ENCODE measurements around the gene SPTBN5.

DNA sequence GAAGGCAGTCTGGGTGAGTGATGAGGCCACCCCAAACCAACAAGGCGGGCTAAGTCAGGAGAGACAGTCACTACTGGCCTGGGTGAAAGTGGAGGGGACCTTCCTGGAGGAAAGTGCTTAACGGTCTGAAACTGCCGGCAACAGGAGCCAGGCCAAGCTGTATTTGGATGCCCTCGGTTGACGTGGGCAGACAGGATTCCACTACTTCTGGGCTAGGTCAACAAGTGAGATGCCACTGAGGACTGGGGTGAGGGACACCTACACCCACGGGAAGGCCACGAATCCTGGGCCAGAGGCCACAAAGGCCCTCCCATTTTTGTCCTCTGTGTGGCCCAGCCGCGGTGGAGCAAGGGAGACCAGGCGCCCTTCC is 12.3 kb downstream of the SPTBN5 start:
- TF ChIP-seq CTCF (conservative IDR thresholded peaks at IDR 0.05; ENCODE audit: low read length) (no peak), EZH2phosphoT487 (IDR thresholded peaks at IDR 0.05; ENCODE audit: borderline replicate concordance) (no peak)

Measured in Loucy (cell line).